HG03558 (cell line): ENCODE data around the gene GNG10.
"Not testable (repeated sequence)": the region's sequence is repeated elsewhere in the genome, so short reads cannot be mapped to it uniquely, and the experiment has no call there.

ENCODE experiments used
- ATAC-seq: cut with Tn5 transposase; IDR thresholded peaks from one replicate; pipeline ENCODE4 v1.9.1; 2021; ENCODE audit warnings: moderate number of reproducible peaks; ENCODE audit not compliant: unreplicated experiment; ENCODE audit errors: extremely low read depth

The GNG10 gene

DNA sequence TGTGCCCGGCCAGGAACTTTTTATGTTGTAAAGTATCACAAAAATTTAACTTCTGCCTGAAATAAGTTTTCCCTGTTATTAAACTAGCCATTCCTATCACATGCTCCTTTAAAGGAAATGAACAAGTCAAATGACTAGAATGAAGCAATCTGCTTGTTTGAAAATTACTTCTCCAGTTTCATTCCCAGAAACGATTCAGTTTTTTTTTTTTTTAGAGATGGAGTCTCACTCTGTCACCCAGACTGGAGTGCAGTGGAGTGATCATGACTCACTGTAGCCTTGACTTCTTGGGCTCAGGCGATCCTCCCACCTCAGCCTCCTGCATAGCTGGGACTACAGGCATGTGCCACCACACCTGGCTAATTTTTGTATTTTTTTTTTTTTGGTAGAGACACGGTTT lies 13.3 kb upstream of the GNG10 start:
- ATAC-seq = no peak

DNA sequence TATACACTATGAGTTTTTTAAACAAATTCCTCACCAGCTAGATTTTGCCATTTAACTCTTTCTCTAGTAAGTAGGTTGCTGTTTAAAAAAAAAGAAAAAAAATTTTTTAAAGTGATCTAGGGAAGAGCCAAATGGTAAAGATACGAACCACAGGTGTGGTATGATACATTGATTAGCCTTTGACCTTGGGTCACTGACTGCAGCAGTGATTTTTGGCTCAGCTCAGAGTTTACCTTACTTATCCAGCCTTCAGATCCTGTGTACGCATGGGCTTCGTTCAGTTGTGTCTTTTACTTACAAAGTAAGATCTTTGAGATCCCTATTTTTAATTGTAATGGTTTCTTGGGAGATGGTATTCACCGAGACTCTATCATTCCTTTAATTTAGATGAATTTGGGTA lies 12.4 kb upstream of the GNG10 start:
- no peak for ATAC-seq

GRCh38 chr9:111657051-111657450 lies 4.4 kb upstream of the GNG10 start:
- no peak for ATAC-seq

DNA sequence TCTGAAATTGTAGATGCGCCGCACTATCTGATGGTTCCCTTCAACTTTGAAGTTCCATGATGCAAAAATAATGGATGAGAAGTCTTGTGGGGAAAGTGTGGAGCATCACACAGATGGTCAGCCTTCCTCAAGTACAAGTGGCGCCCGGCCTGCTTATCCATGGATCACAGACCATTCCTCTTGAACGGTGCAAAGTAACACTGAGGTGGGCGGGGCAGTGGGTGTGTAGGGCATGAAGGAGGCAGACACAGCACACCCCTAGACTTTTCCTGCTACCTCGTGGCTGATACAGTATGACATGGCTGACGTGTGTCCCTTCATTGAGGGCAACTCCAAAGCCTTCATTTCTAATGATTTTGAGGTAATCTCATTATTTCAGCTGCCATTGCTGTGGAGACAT lies 2.5 kb upstream of the GNG10 start:
- ATAC-seq = no peak

DNA sequence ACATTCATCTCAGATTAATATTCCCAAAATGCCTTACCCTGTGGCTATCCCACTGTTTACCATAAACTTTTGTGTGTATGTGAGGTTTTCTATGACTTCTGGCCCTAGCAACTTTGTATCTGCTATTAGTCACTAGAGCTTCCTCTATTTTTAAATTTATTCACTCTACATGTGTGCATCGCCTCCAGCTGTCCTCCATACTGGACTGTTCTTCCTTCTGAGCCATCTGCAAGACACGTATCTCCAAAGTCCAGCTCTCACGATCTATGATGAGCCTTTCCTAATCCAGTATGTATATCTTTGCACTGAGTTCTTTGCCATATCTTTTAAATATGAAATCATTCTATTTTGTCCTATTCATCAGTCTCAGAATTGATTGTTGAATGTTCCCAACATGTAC lies 1.7 kb upstream of the GNG10 start:
- ATAC-seq = no peak

GRCh38 chr9:111661802-111662521 lies 557 bp downstream of the GNG10 start:
- ATAC-seq = no peak

DNA sequence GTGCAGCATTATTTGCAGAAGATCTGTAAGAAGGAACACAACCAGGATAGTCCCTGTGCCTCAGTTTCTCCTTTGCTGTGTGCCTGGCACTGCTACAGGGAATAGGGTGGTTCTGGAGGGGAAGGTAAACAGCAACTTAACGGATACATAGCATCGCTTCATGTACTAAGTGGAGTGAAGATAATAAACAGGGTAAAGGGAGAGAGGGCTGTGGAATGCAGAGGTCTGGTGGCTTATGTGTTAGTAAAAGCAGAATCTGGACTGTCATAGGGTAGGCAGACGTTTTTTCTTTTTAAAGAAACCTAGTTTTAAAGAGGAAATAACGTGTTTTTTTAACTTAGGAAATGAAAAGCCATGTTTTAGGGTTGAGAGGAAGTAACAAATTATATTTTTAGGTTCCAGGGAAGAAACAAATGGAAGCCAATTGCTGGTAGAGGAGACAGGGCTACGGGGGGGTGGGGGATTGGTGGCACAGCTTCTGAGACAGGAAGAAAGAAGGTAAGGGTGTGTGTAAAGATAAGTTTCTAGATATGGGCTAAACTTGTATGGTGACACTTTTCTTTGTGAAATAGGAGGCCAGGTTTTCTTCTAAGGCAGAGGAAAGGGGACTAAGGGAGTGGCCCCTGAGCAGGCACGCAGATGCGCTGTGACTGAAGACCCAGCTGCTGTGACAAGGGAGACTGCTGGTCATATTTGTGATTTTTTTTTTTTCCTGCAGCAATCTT lies 1.3 kb downstream of the GNG10 start:
- ATAC-seq = no peak

DNA sequence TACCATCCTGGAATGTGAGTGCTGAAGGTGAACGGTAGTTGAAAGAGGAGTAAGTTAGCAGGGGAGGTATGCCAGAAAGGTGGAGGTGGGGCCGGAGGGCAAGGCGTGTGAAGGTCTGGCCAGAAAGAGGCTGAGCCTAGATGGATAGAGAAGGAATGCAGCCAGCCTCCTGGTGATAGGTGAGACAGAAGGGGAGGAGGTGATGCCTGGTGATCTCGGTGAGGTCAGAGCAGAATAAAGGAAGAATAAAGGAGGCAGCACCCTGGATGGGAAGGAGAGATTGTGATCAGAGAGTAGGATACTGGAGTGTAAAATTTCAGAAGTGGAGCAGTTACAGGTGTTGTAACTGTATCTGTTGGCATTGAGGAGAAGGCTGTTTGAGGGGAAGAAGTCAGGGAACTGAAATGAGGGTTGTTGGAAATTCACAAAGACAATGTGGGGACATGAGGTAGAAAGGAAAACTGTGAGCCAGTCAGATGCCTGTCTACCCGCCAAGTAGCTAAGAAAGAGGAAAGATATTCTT lies 2.0 kb downstream of the GNG10 start:
- ATAC-seq = no peak

GRCh38 chr9:111668026-111668573 lies 6.7 kb downstream of the GNG10 start:
- ATAC-seq = no peak

DNA sequence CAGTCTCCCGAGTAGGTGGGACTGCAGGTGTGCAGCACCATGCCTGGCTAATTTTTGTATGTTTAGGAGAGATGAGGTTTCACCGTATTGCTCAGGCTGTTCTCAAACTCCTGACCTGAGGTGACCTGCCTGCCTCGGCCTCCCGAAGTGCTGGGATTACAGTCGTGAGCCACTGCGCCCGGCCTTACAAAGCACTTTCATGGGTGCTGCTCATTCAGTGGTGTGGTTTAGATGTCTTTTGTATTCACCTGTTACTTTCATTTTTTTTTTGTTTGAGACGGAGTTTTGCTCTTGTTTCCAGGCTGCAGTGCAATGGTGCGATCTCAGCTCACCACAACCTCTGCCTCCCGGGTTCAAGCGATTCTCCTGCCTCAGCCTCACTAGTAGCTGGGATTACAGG lies 7.2 kb downstream of the GNG10 start:
- ATAC-seq = not testable (repeated sequence)

GRCh38 chr9:111674319-111674718 lies 12.9 kb downstream of the GNG10 start:
- ATAC-seq = no peak

- no peak for ATAC-seq
Measured at GRCh38 chr9:111676116-111676515, 14.7 kb downstream of the GNG10 start.

- ATAC-seq = no peak
Measured at GRCh38 chr9:111678293-111678692, 16.9 kb downstream of the GNG10 start.

GRCh38 chr9:111679199-111679598 lies 17.8 kb downstream of the GNG10 start:
- no peak for ATAC-seq

- no peak for ATAC-seq
Measured at GRCh38 chr9:111683392-111683791, 22.0 kb downstream of the GNG10 start.

DNA sequence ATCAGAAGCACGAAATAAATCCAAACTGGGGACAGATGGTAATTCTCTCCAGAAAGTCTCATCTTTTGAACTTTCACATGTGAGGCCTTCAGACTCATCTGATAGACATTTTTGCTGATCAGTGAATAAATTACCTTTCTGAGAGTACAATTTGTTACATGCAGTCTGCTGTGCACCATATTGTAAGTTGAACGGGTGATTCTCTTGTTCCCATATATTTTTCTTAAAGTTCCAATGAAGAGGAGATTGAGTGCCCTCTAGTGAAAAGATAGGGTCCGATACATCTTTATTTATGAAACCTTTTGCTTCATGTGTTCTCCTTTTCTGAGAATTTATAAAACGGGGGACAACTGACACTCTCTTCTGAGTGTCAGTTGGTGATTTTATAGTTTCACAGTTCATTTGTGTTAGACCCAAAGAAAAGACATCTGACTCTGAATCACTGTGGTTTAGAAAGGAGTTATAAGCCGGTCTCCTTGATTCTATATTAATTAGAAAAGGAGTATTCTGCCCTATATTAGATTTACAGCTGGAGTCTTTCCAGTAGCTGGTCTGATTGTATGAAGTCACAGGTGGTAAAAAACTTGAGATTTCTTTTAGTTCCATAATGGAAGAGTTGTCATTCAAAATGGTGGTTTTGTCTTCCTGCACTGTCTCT lies 30.4 kb downstream of the GNG10 start:
- no peak for ATAC-seq

- no peak for ATAC-seq
Measured at GRCh38 chr9:111696796-111697195, 35.4 kb downstream of the GNG10 start.

- no peak for ATAC-seq
Measured at GRCh38 chr9:111700776-111701175, 39.4 kb downstream of the GNG10 start.

DNA sequence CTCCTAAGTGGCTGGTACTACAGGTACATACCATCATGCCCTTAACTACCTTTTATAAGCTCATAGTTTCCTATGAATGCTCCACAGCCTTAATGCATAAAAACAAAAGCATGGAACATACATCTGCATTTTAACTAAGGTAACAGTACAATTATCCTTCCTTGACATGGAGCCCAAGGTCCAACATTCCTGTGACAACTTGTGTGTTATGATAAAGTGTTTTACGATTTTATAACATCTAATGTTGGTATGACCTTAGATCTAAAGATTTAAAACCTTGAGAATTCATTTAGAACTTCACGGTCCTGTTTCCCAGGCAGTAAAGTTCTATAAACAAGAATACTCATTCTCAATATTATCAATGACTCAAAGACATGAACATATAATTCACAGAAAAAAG lies 43.1 kb downstream of the GNG10 start:
- ATAC-seq = no peak

- ATAC-seq = no peak
Measured at GRCh38 chr9:111711548-111711947, 50.1 kb downstream of the GNG10 start.

GRCh38 chr9:111712369-111712768 lies 51.0 kb downstream of the GNG10 start:
- ATAC-seq = no peak
